HepG2 (cell line): ENCODE measurements around the gene RRM2. TPM values are rescaled to one million over a fixed set of nuclear protein-coding genes. Genes with fewer than 3 reads are reported as not detected.

ENCODE experiments used
- FLYWCH1 ChIP-seq: sonication (generic); formaldehyde crosslinking; IDR thresholded peaks from 2 replicates; pipeline ENCODE4 v1.8.1; 2023; ENCODE audit warnings: mild to moderate bottlenecking, missing genetic modification reagents
- FOXO1 ChIP-seq: sonication (generic); formaldehyde crosslinking; IDR thresholded peaks from 2 replicates; pipeline ENCODE4 v1.4.0; 2020; ENCODE audit warnings: missing genetic modification reagents
- ISX ChIP-seq: sonication (generic); formaldehyde crosslinking; conservative IDR thresholded peaks from 2 replicates; pipeline ENCODE4 v1.5.0; 2020; ENCODE audit warnings: missing genetic modification reagents
- KAT7 ChIP-seq: IDR thresholded peaks from 2 replicates; pipeline ENCODE4 v1.6.1; 2018; ENCODE audit warnings: borderline replicate concordance, missing compliant biosample characterization
- RARA ChIP-seq: IDR thresholded peaks from 2 replicates; pipeline ENCODE4 v1.6.1; 2016; ENCODE audit warnings: missing genetic modification reagents, missing compliant biosample characterization
- ZBTB38 ChIP-seq: sonication (generic); formaldehyde crosslinking; IDR thresholded peaks from 2 replicates; pipeline ENCODE4 v1.5.1; 2020; ENCODE audit warnings: mild to moderate bottlenecking, missing genetic modification reagents
- ZNF101 ChIP-seq: sonication (generic); formaldehyde crosslinking; IDR thresholded peaks from 2 replicates; pipeline ENCODE4 v1.4.0; 2020; ENCODE audit warnings: mild to moderate bottlenecking, low read depth, missing genetic modification reagents, borderline replicate concordance
- ZNF367 ChIP-seq: sonication (generic); formaldehyde crosslinking; IDR thresholded peaks from 2 replicates; pipeline ENCODE4 v1.4.0; 2020; ENCODE audit warnings: missing genetic modification reagents, borderline replicate concordance
- ZNF615 ChIP-seq: sonication (generic); formaldehyde crosslinking; IDR thresholded peaks from 2 replicates; pipeline ENCODE4 v1.5.0; 2020; ENCODE audit warnings: mild to moderate bottlenecking, missing genetic modification reagents, borderline replicate concordance
- ZNF7 ChIP-seq: IDR thresholded peaks from 2 replicates; pipeline ENCODE4 v1.6.1; 2016; ENCODE audit warnings: missing biosample characterization, missing genetic modification reagents
- ZSCAN22 ChIP-seq: sonication (generic); formaldehyde crosslinking; IDR thresholded peaks from 2 replicates; pipeline ENCODE4 v1.4.0; 2020; ENCODE audit warnings: mild to moderate bottlenecking, missing genetic modification reagents
- polyA plus RNA-seq, 8 experiments: library from polyadenylated mRNA; depleted of rRNA in 3 of 8; stranded (reverse) in 7 of 8; unstranded in 1 of 8; fragments of >200 nt; fragmentation: Illumina TruSeq in 4 of 8; extraction: Trizol in 4 of 8; gene quantifications; 2 replicates each; pipeline versions ENCODE4 v1.2.1 to v1.2.3, GENCODE V29; 2011 to 2016; ENCODE audit warnings: low read depth in 4 of 8, missing spikeins in 1 of 8, mixed read lengths in 1 of 8; ENCODE audit not compliant: insufficient read depth in 1 of 8
- total RNA-seq, 5 experiments: library from RNA; depleted of rRNA; stranded (reverse); fragments of >200 nt; fragmentation: Illumina TruSeq; extraction: Trizol; gene quantifications; 2 replicates each; pipeline ENCODE4 v1.2.3, GENCODE V29; 2016; ENCODE audit warnings: low read depth in 1 of 5
- TF ChIP-seq, protein P1 (sequence below), 2 experiments: sonication (generic) in 1 of 2; formaldehyde crosslinking in 1 of 2; IDR thresholded peaks; 2 replicates each; pipeline versions ENCODE4 v1.6.1 to v1.9.0; 2014 to 2022; ENCODE audit warnings: antibody characterized with exemption in 1 of 2, borderline replicate concordance in 1 of 2, inconsistent platforms in 1 of 2, low read depth in 1 of 2, missing genetic modification reagents in 1 of 2

RRM2 gene
- total and polyA plus RNA-seq, 2 of the 13 experiments (the other 11 are each of a cell fraction or from before 2014, with no cell fraction given): 31.3 to 150 TPM

DNA sequence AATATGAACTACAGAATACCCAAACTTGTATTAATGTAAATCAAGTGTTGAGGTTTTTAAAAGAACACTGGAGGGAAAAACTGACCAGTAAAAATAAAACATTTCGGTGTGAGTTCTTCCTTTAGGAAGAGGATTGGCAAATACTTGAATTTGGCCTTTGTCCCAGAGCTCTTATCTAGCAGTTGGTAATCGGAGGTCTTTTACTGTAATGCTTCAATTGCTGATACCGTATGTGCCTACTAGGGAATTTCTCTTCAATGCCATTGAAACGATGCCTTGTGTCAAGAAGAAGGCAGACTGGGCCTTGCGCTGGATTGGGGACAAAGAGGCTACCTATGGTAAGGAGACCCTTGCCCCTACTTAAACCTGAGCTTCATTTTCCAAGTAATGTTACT, 4.1 kb downstream of the RRM2 start (continued):
- TF ChIP-seq FLYWCH1 (CRISPR knock-in tag) (no peak), ZNF7 (no peak), ZBTB38 (CRISPR knock-in tag) (no peak), ISX (CRISPR knock-in tag) (no peak), KAT7 (CRISPR knock-in tag) (no peak), ZNF101 (CRISPR knock-in tag) (no peak), FOXO1 (CRISPR knock-in tag) (no peak), ZNF367 (no peak), RARA (no peak), ZNF615 (CRISPR knock-in tag) (no peak), ZSCAN22 (CRISPR knock-in tag) (no peak)
- TF ChIP-seq, protein P1, sequence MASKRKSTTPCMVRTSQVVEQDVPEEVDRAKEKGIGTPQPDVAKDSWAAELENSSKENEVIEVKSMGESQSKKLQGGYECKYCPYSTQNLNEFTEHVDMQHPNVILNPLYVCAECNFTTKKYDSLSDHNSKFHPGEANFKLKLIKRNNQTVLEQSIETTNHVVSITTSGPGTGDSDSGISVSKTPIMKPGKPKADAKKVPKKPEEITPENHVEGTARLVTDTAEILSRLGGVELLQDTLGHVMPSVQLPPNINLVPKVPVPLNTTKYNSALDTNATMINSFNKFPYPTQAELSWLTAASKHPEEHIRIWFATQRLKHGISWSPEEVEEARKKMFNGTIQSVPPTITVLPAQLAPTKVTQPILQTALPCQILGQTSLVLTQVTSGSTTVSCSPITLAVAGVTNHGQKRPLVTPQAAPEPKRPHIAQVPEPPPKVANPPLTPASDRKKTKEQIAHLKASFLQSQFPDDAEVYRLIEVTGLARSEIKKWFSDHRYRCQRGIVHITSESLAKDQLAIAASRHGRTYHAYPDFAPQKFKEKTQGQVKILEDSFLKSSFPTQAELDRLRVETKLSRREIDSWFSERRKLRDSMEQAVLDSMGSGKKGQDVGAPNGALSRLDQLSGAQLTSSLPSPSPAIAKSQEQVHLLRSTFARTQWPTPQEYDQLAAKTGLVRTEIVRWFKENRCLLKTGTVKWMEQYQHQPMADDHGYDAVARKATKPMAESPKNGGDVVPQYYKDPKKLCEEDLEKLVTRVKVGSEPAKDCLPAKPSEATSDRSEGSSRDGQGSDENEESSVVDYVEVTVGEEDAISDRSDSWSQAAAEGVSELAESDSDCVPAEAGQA (IDR thresholded peaks at IDR 0.05; ENCODE audit: low read depth): no peak
- TF ChIP-seq, protein P1 (CRISPR knock-in tag; IDR thresholded peaks at IDR 0.05; ENCODE audit: borderline replicate concordance): no peak
- TF ChIP-seq, all 625 proteins: peak for 0
